Heart right ventricle (tissue), 16 donors: ENCODE data around the gene PIK3R1. TPM values are rescaled to one million over a fixed set of nuclear protein-coding genes. Genes with fewer than 3 reads are reported as not detected.

Experiments
- ATAC-seq, 8 donors: fragments of 200-7000 bp; cut with Tn5 transposase; one replicate each; pipeline ENCODE4 v1.9.1; 2020; ENCODE audit warnings: mild to moderate bottlenecking in 8 of 8, moderate library complexity in 8 of 8, moderate number of reproducible peaks in 1 of 8
- DNase-seq, 2 donors: peaks; one replicate each; pipeline ENCODE4 v3.0.0-alpha.2; 2020
- H3K27ac ChIP-seq, 10 donors: fragments of 200-600 bp; sonication (generic) in 2 of 10; one replicate each; pipeline versions ENCODE4 v1.5.0 to v1.8.0; 2020 to 2022; ENCODE audit warnings: mild to moderate bottlenecking in 3 of 10
- H3K27me3 ChIP-seq, 7 donors: fragments of 200-600 bp; one replicate each; pipeline ENCODE4 v1.8.0; 2021 to 2022; ENCODE audit warnings: mild to moderate bottlenecking in 2 of 7
- H3K36me3 ChIP-seq, 9 donors: fragments of 200-600 bp; sonication (generic) in 1 of 9; one replicate each; pipeline versions ENCODE4 v1.5.0 to v1.8.0; 2020 to 2022; ENCODE audit warnings: mild to moderate bottlenecking in 2 of 9
- H3K4me1 ChIP-seq, 9 donors: fragments of 200-600 bp; sonication (generic) in 1 of 9; one replicate each; pipeline versions ENCODE4 v1.5.0 to v1.8.0; 2020 to 2022; ENCODE audit warnings: mild to moderate bottlenecking in 4 of 9
- H3K4me3 ChIP-seq, 10 donors: fragments of 200-600 bp; sonication (generic) in 2 of 10; one replicate each; pipeline versions ENCODE4 v1.5.0 to v1.8.0; 2020 to 2022; ENCODE audit warnings: mild to moderate bottlenecking in 7 of 10, moderate library complexity in 2 of 10
- H3K9me3 ChIP-seq, 11 donors: fragments of 200-600 bp in 10 of 11; sonication (generic) in 2 of 11; one replicate each; pipeline versions ENCODE4 v1.5.0 to v1.8.0; 2013 to 2022; ENCODE audit warnings: mild to moderate bottlenecking in 2 of 11, control low read depth in 1 of 11, moderate library complexity in 1 of 11
- WGBS, 2 donors: extraction: QIAGEN DNeasy Blood & Tissue Kit; methylation state at CpG; one replicate each; pipeline ENCODE4 v1.1.7; 2013; ENCODE audit warnings: inconsistent platforms in 1 of 2; 5-methylcytosine and 5-hydroxymethylcytosine counted together
- intact Hi-C, 10 donors: fragments of 100-400 bp; cut with DNase I; formaldehyde crosslinking; loops; one replicate each; pipeline versions ENCODE4 v1.11.1 to v1.14.2; 2022
- polyA plus RNA-seq, 2 donors: library from polyadenylated mRNA; stranded (reverse); fragments of 200-250 nt; gene quantifications; one replicate each; pipeline ENCODE4 v1.2.3, GENCODE V29; 2013
- total RNA-seq, 10 donors: library from RNA; stranded (reverse); fragmentation: NEBNext Ultra II Directional in 3 of 10; extraction: Animal tissue kit (Norgen Biotek cat#: 25700) in 3 of 10; gene quantifications; one replicate each; pipeline versions ENCODE4 v1.2.1 to v1.2.4, GENCODE V29; 2021 to 2023
- TF ChIP-seq, protein P1 (sequence below), 9 donors: fragments of 200-600 bp; sonication (generic) in 2 of 9; IDR thresholded peaks; one replicate each; pipeline versions ENCODE4 v1.5.0 to v1.8.0; 2021 to 2022; ENCODE audit warnings: antibody characterized with exemption in 9 of 9, mild to moderate bottlenecking in 5 of 9, moderate library complexity in 1 of 9
- donor health status: Arrhythmogenic right ventricular cardiomyopathy.
- donor health status: ischemic (EF 13 %, LVEDD 7.1; RV severe dilation, severe dysfunction).
- donor health status: healthy with polysubstance abuse.
- donor health status: DM: no; HTN: yes; CAD: no.
- donor health status: DM: no; HTN: no; CAD: no.
- donor health status: ischemic (EF 25% LVEDD 6.9; RV normal size, moderate dysfunction).
- donor health status: ischemic (EF 25% LVEDD 5.7; RV mildly dilated, moderate dysfunction).
- donor health status: healthy.
- donor health status: DM: yes; HTN: yes; CAD: no.
- donor health status: Ischemic cardiomyopathy.
- donor health status: ischemic (EF 35%, LVEDD 5.7; RV mildly dilated, moderate dysfunction).
- donor health status: nonischemic (EF 11% LVEDD 7.7; RV severe dilation, severe dysfunction).
- donor health status: DM: yes; HTN: yes; CAD: no.
- donor health status: PGD.
- donor health status: ischemic (EF 29% LVEDD 5.4; RV normal size, mild dysfunction).
- donor health status: nonischemic (EF 23%, LVEDD 6.1; RV moderate dilation, normal function).

PIK3R1 gene
- total and polyA plus RNA-seq, 12 donors = 12.2 to 269 (median 125) TPM

DNA sequence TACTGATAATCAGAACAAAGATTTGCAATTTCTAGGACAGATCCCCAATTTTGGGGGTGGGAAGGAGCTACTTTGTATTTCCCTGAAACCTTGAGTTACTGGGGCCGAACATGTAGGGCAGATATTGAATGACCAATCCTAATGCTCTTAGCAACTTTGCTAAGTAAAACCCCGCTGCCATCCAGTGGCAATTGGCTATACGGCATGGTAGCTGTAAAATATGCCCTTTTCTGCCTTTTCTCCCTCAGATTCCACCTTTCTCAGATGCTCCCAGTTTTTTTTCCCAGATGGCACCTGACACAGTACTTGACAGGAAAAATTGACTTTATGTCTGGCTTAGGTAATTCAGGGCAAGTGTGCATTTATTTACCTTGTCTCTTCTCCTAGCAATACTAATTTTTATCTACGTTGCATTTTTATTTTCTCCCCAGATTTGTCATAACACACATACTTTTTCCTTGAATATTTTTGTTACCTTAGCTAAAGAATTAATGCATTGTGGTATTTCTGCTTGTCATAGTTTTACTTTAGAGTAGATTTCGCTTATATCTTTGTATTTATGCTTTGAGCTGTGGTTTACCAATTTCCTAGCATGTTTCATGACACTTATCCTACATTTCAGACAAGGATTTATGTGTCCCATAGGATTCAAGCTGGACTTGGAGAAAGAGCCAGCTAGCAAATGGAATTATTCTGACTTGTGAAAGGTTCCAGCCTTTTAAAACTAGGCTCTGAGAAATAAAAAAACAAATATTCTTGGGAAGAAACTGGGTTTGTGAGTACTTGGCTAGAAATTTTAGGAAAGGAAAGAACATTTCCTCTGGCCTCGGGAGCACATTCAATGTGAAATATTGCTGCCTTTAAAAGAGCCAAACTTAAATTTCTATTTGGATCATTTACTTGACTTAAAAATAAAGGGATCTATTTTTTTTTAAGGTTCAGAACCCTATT, 37.4 kb downstream of the PIK3R1 start:
- ATAC-seq = peak; percentile 60 to 82 (median 70)
- TF ChIP-seq, protein P1, sequence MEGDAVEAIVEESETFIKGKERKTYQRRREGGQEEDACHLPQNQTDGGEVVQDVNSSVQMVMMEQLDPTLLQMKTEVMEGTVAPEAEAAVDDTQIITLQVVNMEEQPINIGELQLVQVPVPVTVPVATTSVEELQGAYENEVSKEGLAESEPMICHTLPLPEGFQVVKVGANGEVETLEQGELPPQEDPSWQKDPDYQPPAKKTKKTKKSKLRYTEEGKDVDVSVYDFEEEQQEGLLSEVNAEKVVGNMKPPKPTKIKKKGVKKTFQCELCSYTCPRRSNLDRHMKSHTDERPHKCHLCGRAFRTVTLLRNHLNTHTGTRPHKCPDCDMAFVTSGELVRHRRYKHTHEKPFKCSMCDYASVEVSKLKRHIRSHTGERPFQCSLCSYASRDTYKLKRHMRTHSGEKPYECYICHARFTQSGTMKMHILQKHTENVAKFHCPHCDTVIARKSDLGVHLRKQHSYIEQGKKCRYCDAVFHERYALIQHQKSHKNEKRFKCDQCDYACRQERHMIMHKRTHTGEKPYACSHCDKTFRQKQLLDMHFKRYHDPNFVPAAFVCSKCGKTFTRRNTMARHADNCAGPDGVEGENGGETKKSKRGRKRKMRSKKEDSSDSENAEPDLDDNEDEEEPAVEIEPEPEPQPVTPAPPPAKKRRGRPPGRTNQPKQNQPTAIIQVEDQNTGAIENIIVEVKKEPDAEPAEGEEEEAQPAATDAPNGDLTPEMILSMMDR (IDR thresholded peaks at IDR 0.05) = peak; percentile 47 to 86 (median 77)
- Histone ChIP-seq H3K4me1 (peaks cover 28 to 100% (median 96%) of the 10 kb centered on the region in 9 donors), H3K9me3 (no peaks in the 10 kb centered on the region), H3K4me3 (peak overlapping the region in 3 of 10 donors; percentile 1 to 12 (median 10)), H3K27ac (peak overlapping the region; percentile 11 to 86 (median 69)), H3K36me3 (no peaks in the 10 kb centered on the region), H3K27me3 (no peaks in the 10 kb centered on the region)
- whole genome bisulfite sequencing, 2 donors = 27 to 31% methylated on average over 6 of the region's 6 CpGs
- intact Hi-C loops = loop anchor here (5.0 to 10.0 kb wide), 6 partner anchors 36 to 1008 kb away; partner anchors contain the start of gene PIK3R1 (in 4 of the 10)
- peak in 1 of 2 donors; percentile 66 for DNase-seq

DNA sequence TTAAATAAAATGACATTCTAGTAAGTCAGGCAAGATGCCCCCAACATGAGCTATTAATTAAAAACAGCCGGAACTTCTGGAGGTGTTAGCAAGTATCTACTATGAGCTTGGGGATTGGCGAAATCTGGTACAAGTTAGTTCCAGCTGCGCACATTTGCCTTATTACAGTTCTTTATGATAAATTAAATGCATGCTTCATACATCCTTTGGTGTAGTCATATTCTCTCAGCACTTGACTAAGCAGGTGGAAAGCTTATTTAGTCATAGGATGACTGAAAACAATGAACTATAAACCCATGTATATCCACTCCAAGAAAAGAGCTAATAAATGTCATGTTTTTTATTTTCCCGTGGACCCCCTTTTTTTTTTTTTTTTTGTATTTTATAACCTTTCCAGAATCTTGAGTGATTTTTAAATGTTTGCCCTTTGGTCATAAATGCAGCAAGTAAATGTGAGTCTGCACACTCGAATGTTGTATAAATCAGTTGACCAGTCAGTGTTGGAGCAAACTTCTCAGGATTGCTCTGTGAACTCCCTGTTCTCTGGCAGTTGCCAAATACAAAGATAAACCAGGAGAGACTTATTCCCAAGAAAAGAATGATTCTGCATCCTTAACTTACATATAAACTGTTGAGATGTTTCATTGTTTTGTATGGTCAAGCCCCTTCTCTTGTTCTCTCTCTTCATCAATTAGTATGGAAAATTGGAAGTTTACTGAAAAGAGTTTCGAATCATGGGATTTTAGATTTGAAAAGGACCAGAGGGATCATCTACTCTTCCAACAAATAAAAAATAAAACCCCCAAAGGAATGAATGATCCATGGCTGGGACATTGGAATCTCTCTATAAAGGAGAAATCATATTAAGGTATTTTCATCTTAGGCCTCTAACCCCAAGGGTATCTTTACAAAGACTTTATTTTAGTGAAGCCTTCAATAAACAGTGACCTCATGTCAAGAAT, 38.3 kb downstream of the PIK3R1 start:
- Histone ChIP-seq H3K4me3 (peak overlapping the region in 1 of 10 donors; percentile 10), H3K36me3 (no peaks in the 10 kb centered on the region), H3K9me3 (no peaks in the 10 kb centered on the region), H3K27me3 (no peaks in the 10 kb centered on the region), H3K27ac (peak overlapping the region; percentile 34 to 86 (median 69)), H3K4me1 (peaks cover 32 to 100% (median 99%) of the 10 kb centered on the region in 9 donors)
- TF ChIP-seq, protein P1 (IDR thresholded peaks at IDR 0.05) = no peak
- DNase-seq (no peak), ATAC-seq (no peak)
- intact Hi-C loops = loop anchor here (5.0 to 10.0 kb wide), 6 partner anchors 37 to 1009 kb away; partner anchors contain the start of gene PIK3R1 (in 4 of the 10)
- WGBS, 2 donors = 65 to 66% methylated on average over 6 of the region's 6 CpGs

DNA sequence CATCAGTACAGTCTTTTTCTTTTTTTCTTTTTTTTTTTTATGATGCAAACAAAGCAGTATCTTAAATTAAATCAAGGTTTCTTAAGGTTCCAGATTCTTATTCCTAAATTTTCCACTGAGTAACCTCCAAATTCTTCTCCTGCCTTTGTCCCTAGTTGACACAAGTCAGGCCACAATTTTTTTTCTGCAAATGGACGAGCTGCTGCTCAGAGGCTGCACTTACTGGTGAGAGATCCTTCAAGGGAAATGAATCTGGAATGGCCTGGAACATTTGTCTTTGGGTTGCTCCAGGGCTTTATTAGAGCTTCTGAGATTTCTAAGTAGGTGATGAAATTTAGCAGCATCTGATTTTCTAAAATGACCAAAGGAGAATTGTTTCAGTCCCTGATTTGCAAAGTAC, 39.3 kb downstream of the PIK3R1 start:
- Histone ChIP-seq H3K27ac (peak overlapping the region in 7 of 10 donors; percentile 64 to 86 (median 80)), H3K4me3 (no peak overlapping the region), H3K27me3 (no peaks in the 10 kb centered on the region), H3K4me1 (peaks cover 35 to 100% (median 99%) of the 10 kb centered on the region in 9 donors), H3K9me3 (no peaks in the 10 kb centered on the region), H3K36me3 (no peaks in the 10 kb centered on the region)
- DNase-seq (no peak), ATAC-seq (no peak)
- TF ChIP-seq, protein P1 (IDR thresholded peaks at IDR 0.05) = no peak
- intact Hi-C loops = loop anchor here (5.0 to 10.0 kb wide), 7 partner anchors 38 to 1010 kb away; partner anchors contain the start of gene PIK3R1 (in 5 of the 10)
- WGBS, 2 donors = 25 to 26% methylated on average over 1 of the region's 1 CpG
